Activated naive CD4-positive, alpha-beta T cell treated with anti-CD3 and anti-CD28 coated beads, Interleukin-2, amount 50 U/mL, for 24 hours (primary cell): ENCODE results near the gene CEP97.

ENCODE experiments used
- H3K27ac Mint-ChIP-seq: one replicate; pipeline ENCODE4 v1.8.0; 2021; ENCODE audit warnings: mild to moderate bottlenecking, mixed read lengths
- H3K27me3 Mint-ChIP-seq: one replicate; pipeline ENCODE4 v1.8.0; 2021; ENCODE audit warnings: mixed read lengths
- H3K36me3 Mint-ChIP-seq: one replicate; pipeline ENCODE4 v1.8.0; 2021; ENCODE audit warnings: mixed read lengths
- H3K4me1 Mint-ChIP-seq: one replicate; pipeline ENCODE4 v1.8.0; 2021; ENCODE audit warnings: mixed read lengths
- H3K4me3 Mint-ChIP-seq: one replicate; pipeline ENCODE4 v1.8.0; 2021; ENCODE audit warnings: mild to moderate bottlenecking, mixed read lengths
- H3K9me3 Mint-ChIP-seq: one replicate; pipeline ENCODE4 v1.8.0; 2021; ENCODE audit warnings: mixed read lengths

Gene CEP97

GRCh38 chr3:101781166-101781565 is 56.8 kb downstream of the CEP97 start:
- Mint-ChIP-seq H3K4me3 (peak overlapping the region; percentile 92), H3K27me3 (no peaks in the 10 kb centered on the region), H3K36me3 (peaks cover 7% of the 10 kb centered on the region), H3K27ac (peak overlapping the region; percentile 86), H3K9me3 (no peaks in the 10 kb centered on the region), H3K4me1 (peaks cover 67% of the 10 kb centered on the region)

- no peaks in the 10 kb centered on the region for H3K9me3 Mint-ChIP-seq
- peak overlapping the region; percentile 92 for H3K27ac Mint-ChIP-seq
- peak overlapping the region; percentile 74 for H3K4me3 Mint-ChIP-seq
- H3K27me3 Mint-ChIP-seq, result no peaks in the 10 kb centered on the region
- peaks cover 79% of the 10 kb centered on the region for H3K4me1 Mint-ChIP-seq
- H3K36me3 Mint-ChIP-seq, result peaks cover 27% of the 10 kb centered on the region
Measured at GRCh38 chr3:101784855-101785613, 60.6 kb downstream of the CEP97 start.

- H3K27ac Mint-ChIP-seq, result peak overlapping the region; percentile 69
- no peaks in the 10 kb centered on the region for H3K9me3 Mint-ChIP-seq
- H3K4me3 Mint-ChIP-seq, result peak overlapping the region; percentile 2
- H3K4me1 Mint-ChIP-seq, result peaks cover 88% of the 10 kb centered on the region
- H3K27me3 Mint-ChIP-seq, result no peaks in the 10 kb centered on the region
- peaks cover 50% of the 10 kb centered on the region for H3K36me3 Mint-ChIP-seq
Measured at GRCh38 chr3:101791778-101792177, 67.4 kb downstream of the CEP97 start.

- H3K27me3 Mint-ChIP-seq, result no peaks in the 10 kb centered on the region
- H3K4me1 Mint-ChIP-seq, result peaks cover 78% of the 10 kb centered on the region
- H3K36me3 Mint-ChIP-seq, result peaks cover 39% of the 10 kb centered on the region
- no peaks in the 10 kb centered on the region for H3K9me3 Mint-ChIP-seq
- H3K4me3 Mint-ChIP-seq, result peak overlapping the region; percentile 43
- H3K27ac Mint-ChIP-seq, result peak overlapping the region; percentile 44
Measured at GRCh38 chr3:101796077-101796680, 71.8 kb downstream of the CEP97 start.

- Mint-ChIP-seq H3K9me3 (no peaks in the 10 kb centered on the region), H3K36me3 (peaks cover 21% of the 10 kb centered on the region), H3K27me3 (no peaks in the 10 kb centered on the region), H3K4me3 (no peak overlapping the region), H3K27ac (peak overlapping the region; percentile 53), H3K4me1 (peaks cover 57% of the 10 kb centered on the region)
Measured at GRCh38 chr3:101801174-101801573, 76.8 kb downstream of the CEP97 start.

- Mint-ChIP-seq H3K4me1 (peaks cover 47% of the 10 kb centered on the region), H3K27ac (peak overlapping the region; percentile 4), H3K27me3 (no peaks in the 10 kb centered on the region), H3K36me3 (peaks cover 16% of the 10 kb centered on the region), H3K9me3 (no peaks in the 10 kb centered on the region), H3K4me3 (no peak overlapping the region)
Measured at GRCh38 chr3:101802179-101802578, 77.8 kb downstream of the CEP97 start.

GRCh38 chr3:101803173-101803782 is 78.9 kb downstream of the CEP97 start:
- Mint-ChIP-seq H3K4me1 (peaks cover 43% of the 10 kb centered on the region), H3K27ac (peak overlapping the region; percentile 17), H3K4me3 (no peak overlapping the region), H3K9me3 (no peaks in the 10 kb centered on the region), H3K36me3 (peaks cover 16% of the 10 kb centered on the region), H3K27me3 (no peaks in the 10 kb centered on the region)

- Mint-ChIP-seq H3K36me3 (peaks cover 17% of the 10 kb centered on the region), H3K27me3 (no peaks in the 10 kb centered on the region), H3K9me3 (no peaks in the 10 kb centered on the region), H3K4me3 (no peak overlapping the region), H3K27ac (peak overlapping the region; percentile 46), H3K4me1 (peaks cover 45% of the 10 kb centered on the region)
Measured at GRCh38 chr3:101803939-101804338, 79.5 kb downstream of the CEP97 start.

GRCh38 chr3:101806491-101806890 is 82.1 kb downstream of the CEP97 start:
- H3K27me3 Mint-ChIP-seq, result no peaks in the 10 kb centered on the region
- H3K27ac Mint-ChIP-seq, result no peak overlapping the region
- peaks cover 50% of the 10 kb centered on the region for H3K4me1 Mint-ChIP-seq
- no peaks in the 10 kb centered on the region for H3K9me3 Mint-ChIP-seq
- H3K36me3 Mint-ChIP-seq, result peaks cover 15% of the 10 kb centered on the region
- no peak overlapping the region for H3K4me3 Mint-ChIP-seq

GRCh38 chr3:101807888-101808287 is 83.5 kb downstream of the CEP97 start:
- Mint-ChIP-seq H3K4me3 (no peak overlapping the region), H3K4me1 (peaks cover 48% of the 10 kb centered on the region), H3K9me3 (no peaks in the 10 kb centered on the region), H3K27ac (peak overlapping the region; percentile 8), H3K36me3 (peaks cover 15% of the 10 kb centered on the region), H3K27me3 (no peaks in the 10 kb centered on the region)

GRCh38 chr3:101809178-101810021 is 85.0 kb downstream of the CEP97 start:
- H3K9me3 Mint-ChIP-seq, result no peaks in the 10 kb centered on the region
- no peaks in the 10 kb centered on the region for H3K27me3 Mint-ChIP-seq
- peaks cover 8% of the 10 kb centered on the region for H3K36me3 Mint-ChIP-seq
- peak overlapping the region; percentile 71 for H3K27ac Mint-ChIP-seq
- H3K4me3 Mint-ChIP-seq, result no peak overlapping the region
- peaks cover 47% of the 10 kb centered on the region for H3K4me1 Mint-ChIP-seq

GRCh38 chr3:101810022-101810418 is 85.6 kb downstream of the CEP97 start:
- Mint-ChIP-seq H3K9me3 (no peaks in the 10 kb centered on the region), H3K36me3 (peaks cover 4% of the 10 kb centered on the region), H3K4me1 (peaks cover 46% of the 10 kb centered on the region), H3K4me3 (no peak overlapping the region), H3K27ac (no peak overlapping the region), H3K27me3 (no peaks in the 10 kb centered on the region)

- Mint-ChIP-seq H3K27ac (no peak overlapping the region), H3K27me3 (no peaks in the 10 kb centered on the region), H3K9me3 (no peaks in the 10 kb centered on the region), H3K36me3 (peaks cover 4% of the 10 kb centered on the region), H3K4me1 (peaks cover 55% of the 10 kb centered on the region), H3K4me3 (no peak overlapping the region)
Measured at GRCh38 chr3:101811875-101812274, 87.5 kb downstream of the CEP97 start.

- peaks cover 7% of the 10 kb centered on the region for H3K36me3 Mint-ChIP-seq
- no peaks in the 10 kb centered on the region for H3K9me3 Mint-ChIP-seq
- no peak overlapping the region for H3K4me3 Mint-ChIP-seq
- peaks cover 55% of the 10 kb centered on the region for H3K4me1 Mint-ChIP-seq
- H3K27me3 Mint-ChIP-seq, result no peaks in the 10 kb centered on the region
- H3K27ac Mint-ChIP-seq, result no peak overlapping the region
Measured at GRCh38 chr3:101812895-101813294, 88.5 kb downstream of the CEP97 start.

GRCh38 chr3:101813817-101814440 is 89.5 kb downstream of the CEP97 start:
- Mint-ChIP-seq H3K27ac (no peak overlapping the region), H3K36me3 (peaks cover 6% of the 10 kb centered on the region), H3K9me3 (no peaks in the 10 kb centered on the region), H3K4me3 (no peak overlapping the region), H3K27me3 (no peaks in the 10 kb centered on the region), H3K4me1 (peaks cover 60% of the 10 kb centered on the region)
